GM18870 (cell line): ENCODE results near the gene DLGAP1.

Experiments
- ATAC-seq: cut with Tn5 transposase; IDR thresholded peaks from one replicate; pipeline ENCODE4 v1.9.1; 2021; ENCODE audit warnings: moderate library complexity; ENCODE audit not compliant: unreplicated experiment

DLGAP1 gene

GRCh38 chr18:3728704-3729437, 726.2 kb downstream of the DLGAP1 start:
- ATAC-seq, result no peak

- no peak for ATAC-seq
Observed at GRCh38 chr18:3727274-3727673, 727.8 kb downstream of the DLGAP1 start.

- ATAC-seq, result no peak
Observed at GRCh38 chr18:3726238-3726951, 728.7 kb downstream of the DLGAP1 start.

GRCh38 chr18:3725115-3725514, 730.0 kb downstream of the DLGAP1 start:
- no peak for ATAC-seq

GRCh38 chr18:3723554-3723953, 731.6 kb downstream of the DLGAP1 start:
- ATAC-seq, result no peak

GRCh38 chr18:3722649-3723433, 732.3 kb downstream of the DLGAP1 start:
- ATAC-seq, result no peak

GRCh38 chr18:3721771-3722648, 733.1 kb downstream of the DLGAP1 start:
- no peak for ATAC-seq

- no peak for ATAC-seq
Observed at GRCh38 chr18:3720818-3721545, 734.1 kb downstream of the DLGAP1 start.

- no peak for ATAC-seq
Observed at GRCh38 chr18:3720159-3720558, 734.9 kb downstream of the DLGAP1 start.

- no peak for ATAC-seq
Observed at GRCh38 chr18:3717376-3718025, 737.6 kb downstream of the DLGAP1 start.

- no peak for ATAC-seq
Observed at GRCh38 chr18:3716116-3716660, 738.9 kb downstream of the DLGAP1 start.

GRCh38 chr18:3715231-3716080, 739.7 kb downstream of the DLGAP1 start:
- ATAC-seq, result no peak

GRCh38 chr18:3713708-3714107, 741.4 kb downstream of the DLGAP1 start:
- ATAC-seq, result no peak

GRCh38 chr18:3713166-3713565, 741.9 kb downstream of the DLGAP1 start:
- ATAC-seq, result no peak

GRCh38 chr18:3712491-3712890, 742.6 kb downstream of the DLGAP1 start:
- ATAC-seq, result no peak

GRCh38 chr18:3710712-3711301, 744.3 kb downstream of the DLGAP1 start:
- no peak for ATAC-seq

- ATAC-seq, result no peak
Observed at GRCh38 chr18:3709205-3709604, 745.9 kb downstream of the DLGAP1 start.
